ENCODE data around the gene PDZD2. TPM values are rescaled to one million over a fixed set of nuclear protein-coding genes. Genes with fewer than 3 reads are reported as not detected.

The PDZD2 gene
- total RNA-seq, 1 experiment from 2014 or later = 0.37 TPM

- ATAC-seq (no peak), DNase-seq (ENCODE audit: low read depth, low spot score) (no peak)
- ChIA-PET RAD21 (ENCODE audit: low non-redundant PET in 1 of 2, low total read pairs in 2 of 2, uncharacterized antibody in 2 of 2, unreplicated experiment in 2 of 2) (no interaction called here), CTCF (interaction anchor here (1.1 kb wide), 1 partner anchor 46 kb away, joined by 3 read pairs; no protein-coding TSS in a partner anchor), POLR2A (no interaction called here)
- intact Hi-C loops (cut with micrococcal nuclease) = no loop called here
- no peaks in the 10 kb centered on the region for H3K9me3 ChIP-seq (ENCODE audit: control insufficient read depth in 1 of 2, insufficient read depth in 1 of 2, low read depth in 1 of 2, low read length in 2 of 2)
- H3K36me3 ChIP-seq (ENCODE audit: control insufficient read depth in 1 of 2, insufficient read depth in 2 of 2, low read length in 2 of 2) = no peaks in the 10 kb centered on the region
- peaks cover 0 to 2% of the 10 kb centered on the region in 2 experiments; a peak in 1 of 4 replicates for H3K4me1 ChIP-seq (ENCODE audit: control insufficient read depth in 1 of 2, insufficient read depth in 2 of 2, low read length in 2 of 2)
- H3K27me3 ChIP-seq (ENCODE audit: insufficient read depth, low read length) = no peaks in the 10 kb centered on the region
- no peaks in the 10 kb centered on the region for H3K9me2 ChIP-seq (ENCODE audit: insufficient read depth)
- H2AFZ ChIP-seq (ENCODE audit: low read depth, low read length, poor library complexity, severe bottlenecking) = no peak overlapping the region
- H3K27ac ChIP-seq (ENCODE audit: low read depth, low read length) = no peak overlapping the region
- TF ChIP-seq TCF7L2 (IDR thresholded peaks at IDR 0.05; ENCODE audit: borderline replicate concordance, extremely low read depth, insufficient read depth, insufficient read length) = no peak
- no peaks in the 10 kb centered on the region for H4K20me1 ChIP-seq (ENCODE audit: insufficient read depth)
- no peaks in the 10 kb centered on the region for H3K79me2 ChIP-seq (ENCODE audit: insufficient read depth, low read length)
- H3K4me2 ChIP-seq (ENCODE audit: low read length) = no peak overlapping the region
- BruUV-seq (replicated peaks) = no TSS peak
- H3K9ac ChIP-seq (ENCODE audit: low read length) = no peak overlapping the region
- no peak overlapping the region for H3K4me3 ChIP-seq (replicated peaks in 1 of 2; ENCODE audit: low read depth in 1 of 2, low read length in 2 of 2)
Observed at GRCh38 chr5:32030686-32031085, 391.8 kb downstream of the PDZD2 start.

GRCh38 chr5:32031089-32031488 is 392.2 kb downstream of the PDZD2 start:
- Histone ChIP-seq H3K27me3 (ENCODE audit: insufficient read depth, low read length) (no peaks in the 10 kb centered on the region), H3K4me1 (ENCODE audit: control insufficient read depth in 1 of 2, insufficient read depth in 2 of 2, low read length in 2 of 2) (peaks cover 0 to 2% of the 10 kb centered on the region in 2 experiments; a peak in 1 of 4 replicates), H3K4me3 (replicated peaks in 1 of 2; ENCODE audit: low read depth in 1 of 2, low read length in 2 of 2) (no peak overlapping the region), H3K9ac (ENCODE audit: low read length) (no peak overlapping the region), H3K36me3 (ENCODE audit: control insufficient read depth in 1 of 2, insufficient read depth in 2 of 2, low read length in 2 of 2) (no peaks in the 10 kb centered on the region), H3K9me2 (ENCODE audit: insufficient read depth) (no peaks in the 10 kb centered on the region), H3K27ac (ENCODE audit: low read depth, low read length) (no peak overlapping the region), H3K9me3 (ENCODE audit: control insufficient read depth in 1 of 2, insufficient read depth in 1 of 2, low read depth in 1 of 2, low read length in 2 of 2) (no peaks in the 10 kb centered on the region), H3K4me2 (ENCODE audit: low read length) (no peak overlapping the region), H3K79me2 (ENCODE audit: insufficient read depth, low read length) (no peaks in the 10 kb centered on the region), H4K20me1 (ENCODE audit: insufficient read depth) (no peaks in the 10 kb centered on the region), H2AFZ (ENCODE audit: low read depth, low read length, poor library complexity, severe bottlenecking) (no peak overlapping the region)
- POLR2A ChIA-PET = no interaction called here
- TF ChIP-seq, protein P1, sequence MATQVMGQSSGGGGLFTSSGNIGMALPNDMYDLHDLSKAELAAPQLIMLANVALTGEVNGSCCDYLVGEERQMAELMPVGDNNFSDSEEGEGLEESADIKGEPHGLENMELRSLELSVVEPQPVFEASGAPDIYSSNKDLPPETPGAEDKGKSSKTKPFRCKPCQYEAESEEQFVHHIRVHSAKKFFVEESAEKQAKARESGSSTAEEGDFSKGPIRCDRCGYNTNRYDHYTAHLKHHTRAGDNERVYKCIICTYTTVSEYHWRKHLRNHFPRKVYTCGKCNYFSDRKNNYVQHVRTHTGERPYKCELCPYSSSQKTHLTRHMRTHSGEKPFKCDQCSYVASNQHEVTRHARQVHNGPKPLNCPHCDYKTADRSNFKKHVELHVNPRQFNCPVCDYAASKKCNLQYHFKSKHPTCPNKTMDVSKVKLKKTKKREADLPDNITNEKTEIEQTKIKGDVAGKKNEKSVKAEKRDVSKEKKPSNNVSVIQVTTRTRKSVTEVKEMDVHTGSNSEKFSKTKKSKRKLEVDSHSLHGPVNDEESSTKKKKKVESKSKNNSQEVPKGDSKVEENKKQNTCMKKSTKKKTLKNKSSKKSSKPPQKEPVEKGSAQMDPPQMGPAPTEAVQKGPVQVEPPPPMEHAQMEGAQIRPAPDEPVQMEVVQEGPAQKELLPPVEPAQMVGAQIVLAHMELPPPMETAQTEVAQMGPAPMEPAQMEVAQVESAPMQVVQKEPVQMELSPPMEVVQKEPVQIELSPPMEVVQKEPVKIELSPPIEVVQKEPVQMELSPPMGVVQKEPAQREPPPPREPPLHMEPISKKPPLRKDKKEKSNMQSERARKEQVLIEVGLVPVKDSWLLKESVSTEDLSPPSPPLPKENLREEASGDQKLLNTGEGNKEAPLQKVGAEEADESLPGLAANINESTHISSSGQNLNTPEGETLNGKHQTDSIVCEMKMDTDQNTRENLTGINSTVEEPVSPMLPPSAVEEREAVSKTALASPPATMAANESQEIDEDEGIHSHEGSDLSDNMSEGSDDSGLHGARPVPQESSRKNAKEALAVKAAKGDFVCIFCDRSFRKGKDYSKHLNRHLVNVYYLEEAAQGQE (IDR thresholded peaks at IDR 0.05; ENCODE audit: low read depth) = no peak
- no peak for TF ChIP-seq SP1 (IDR thresholded peaks at IDR 0.05; ENCODE audit: low read depth)
- no peak for TF ChIP-seq EZH2phosphoT487 (IDR thresholded peaks at IDR 0.05; ENCODE audit: borderline replicate concordance)
- TF ChIP-seq EGR1 (IDR thresholded peaks at IDR 0.05; ENCODE audit: low read depth) = no peak
- TF ChIP-seq ATF3 (IDR thresholded peaks at IDR 0.05) = no peak
- TF ChIP-seq ZBTB33 (IDR thresholded peaks at IDR 0.05; ENCODE audit: extremely low read depth, insufficient replicate concordance, low read length) = no peak
- no peak for TF ChIP-seq RAD21 (IDR thresholded peaks at IDR 0.05; ENCODE audit: low read depth)
- TF ChIP-seq POLR2A (IDR thresholded peaks at IDR 0.05; ENCODE audit: borderline replicate concordance, extremely low read depth, insufficient read depth, insufficient read length) = no peak
- no peak for DNase-seq (ENCODE audit: low read depth, low spot score)
- no TSS peak for BruUV-seq (replicated peaks)
- CTCF ChIA-PET = no interaction called here
- intact Hi-C loops (cut with micrococcal nuclease) = no loop called here
- RAD21 ChIA-PET (ENCODE audit: low non-redundant PET in 1 of 2, low total read pairs in 2 of 2, uncharacterized antibody in 2 of 2, unreplicated experiment in 2 of 2) = no interaction called here
- ATAC-seq = no peak
